Measurements from ENCODE around the gene PRRX2. TPM values are rescaled to one million over a fixed set of nuclear protein-coding genes. Genes with fewer than 3 reads are reported as not detected.

Gene PRRX2
- total RNA-seq, 4 donors from 2014 or later = 2.9 to 10.6 (median 8.1) TPM

DNA sequence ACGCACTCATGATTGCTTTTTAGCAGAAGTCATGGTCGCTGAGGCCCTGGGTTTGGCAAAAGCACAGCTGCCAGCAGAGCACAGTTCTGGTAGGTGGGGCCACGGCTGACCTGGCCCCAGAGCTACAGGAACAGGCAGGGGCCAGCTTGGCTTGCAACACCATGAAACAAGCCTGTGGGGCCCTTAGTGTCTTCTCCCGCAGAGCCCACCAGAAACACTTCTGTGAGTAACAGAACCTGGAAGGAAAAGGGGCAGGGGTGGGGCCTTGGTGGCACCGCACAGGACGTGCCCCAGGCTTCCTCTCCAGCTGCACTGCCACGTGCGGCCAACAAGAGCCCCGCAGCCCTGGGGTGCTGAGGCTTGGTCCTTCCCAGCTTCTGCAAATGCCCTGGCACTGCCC lies 28.3 kb upstream of the PRRX2 start:
- Histone ChIP-seq H3K36me3 (peaks cover 50 to 59% of the 10 kb centered on the region in 2 donors), H3K4me1 (peaks cover 17 to 19% of the 10 kb centered on the region in 2 donors), H3K9me3 (no peaks in the 10 kb centered on the region), H3K27me3 (no peaks in the 10 kb centered on the region), H3K4me3 (replicated peaks in 1 of 3) (no peak overlapping the region), H3K27ac (no peak overlapping the region)
- no peak for DNase-seq
- intact Hi-C loops (cut with DNase I) = no loop called here
- 52 to 80% methylated on average over 3 to 6 of the region's 9 CpGs for WGBS, 2 donors
- TF ChIP-seq POLR2A (IDR thresholded peaks at IDR 0.05) (no peak), CTCF (IDR thresholded peaks at IDR 0.05) (no peak)

DNA sequence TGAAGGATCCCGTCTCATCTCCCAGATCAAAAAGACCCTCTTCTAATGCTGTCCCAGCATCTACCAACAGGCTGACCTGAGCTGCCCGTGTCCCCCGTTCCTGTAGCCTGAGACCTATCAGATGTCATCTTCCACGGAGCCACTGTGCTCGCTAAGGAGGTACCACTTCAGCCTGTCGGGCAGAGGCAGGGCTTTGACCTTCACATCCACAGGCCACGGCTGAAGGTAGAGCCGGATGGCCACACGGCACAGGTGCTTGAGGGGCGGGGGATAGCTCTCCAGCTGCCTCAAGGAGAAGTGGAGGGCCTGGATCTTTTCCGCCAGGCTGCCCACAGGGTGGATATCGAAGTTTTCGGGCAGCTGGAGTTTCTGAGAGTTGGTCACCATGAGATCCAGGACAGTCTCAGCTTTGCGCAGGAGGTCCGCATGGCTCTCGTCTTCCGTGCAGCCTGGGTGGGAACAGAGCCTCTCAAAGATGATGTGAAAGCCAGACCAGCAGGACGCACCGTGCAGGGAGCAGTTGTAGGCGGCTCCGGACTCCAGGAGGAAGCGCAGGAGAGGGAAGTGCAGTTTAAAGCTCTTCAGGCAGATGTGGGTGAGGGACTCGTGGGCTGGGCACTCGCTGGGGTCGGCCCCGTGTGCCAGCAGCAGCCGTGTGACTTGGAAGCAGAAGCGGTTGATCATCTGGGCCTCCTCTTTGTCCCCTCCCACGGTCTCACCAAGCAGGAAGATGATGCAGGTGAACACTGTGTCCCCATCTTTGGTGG lies 27.6 kb upstream of the PRRX2 start:
- Histone ChIP-seq H3K36me3 (peaks cover 50 to 58% of the 10 kb centered on the region in 2 donors), H3K4me3 (replicated peaks in 1 of 3) (no peak overlapping the region), H3K27ac (no peak overlapping the region), H3K4me1 (peaks cover 17 to 19% of the 10 kb centered on the region in 2 donors), H3K9me3 (no peaks in the 10 kb centered on the region), H3K27me3 (no peaks in the 10 kb centered on the region)
- DNase-seq = no peak
- TF ChIP-seq POLR2A (IDR thresholded peaks at IDR 0.05) (no peak), CTCF (IDR thresholded peaks at IDR 0.05) (no peak)
- 82 to 83% methylated on average over 16 to 24 of the region's 29 CpGs for WGBS, 2 donors
- intact Hi-C loops (cut with DNase I) = no loop called here

DNA sequence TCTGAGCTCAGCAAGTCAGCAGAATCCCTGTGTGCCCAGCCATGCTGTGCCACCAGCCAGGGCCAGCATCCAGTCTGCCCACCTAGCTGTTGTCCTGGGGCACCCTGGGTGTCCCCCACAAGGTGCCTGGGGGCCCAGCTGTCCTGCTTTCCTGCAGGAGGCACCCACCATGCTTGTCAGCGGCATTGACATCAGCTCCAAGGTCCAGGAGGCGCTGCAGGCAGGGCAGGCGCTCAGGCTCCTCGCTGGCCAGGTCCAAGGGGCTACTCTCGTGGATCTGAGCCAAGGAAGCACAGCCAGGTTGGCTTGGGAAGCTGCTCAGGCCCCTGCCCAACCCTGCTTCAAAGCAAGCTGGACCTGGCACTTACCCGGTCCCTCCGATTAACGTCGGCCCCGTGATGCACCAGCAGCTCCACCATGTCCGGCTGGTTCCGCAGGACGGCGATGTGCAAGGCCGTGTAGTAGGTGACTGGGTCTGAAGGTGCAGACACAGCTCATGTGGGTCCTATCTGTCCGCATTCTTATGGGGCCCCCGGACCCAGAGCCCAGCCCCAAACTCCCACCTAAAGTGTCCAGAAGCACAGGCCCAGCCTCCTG lies 26.3 kb upstream of the PRRX2 start:
- intact Hi-C loops (cut with DNase I) = no loop called here
- Histone ChIP-seq H3K36me3 (peaks cover 42 to 49% of the 10 kb centered on the region in 2 donors), H3K4me1 (peaks cover 17 to 19% of the 10 kb centered on the region in 2 donors), H3K27ac (no peak overlapping the region), H3K9me3 (no peaks in the 10 kb centered on the region), H3K4me3 (replicated peaks in 1 of 3) (no peak overlapping the region), H3K27me3 (no peaks in the 10 kb centered on the region)
- no peak for DNase-seq
- TF ChIP-seq POLR2A (IDR thresholded peaks at IDR 0.05) (no peak), CTCF (IDR thresholded peaks at IDR 0.05) (no peak)
- 91 to 93% methylated on average over 10 to 13 of the region's 17 CpGs for WGBS, 2 donors

DNA sequence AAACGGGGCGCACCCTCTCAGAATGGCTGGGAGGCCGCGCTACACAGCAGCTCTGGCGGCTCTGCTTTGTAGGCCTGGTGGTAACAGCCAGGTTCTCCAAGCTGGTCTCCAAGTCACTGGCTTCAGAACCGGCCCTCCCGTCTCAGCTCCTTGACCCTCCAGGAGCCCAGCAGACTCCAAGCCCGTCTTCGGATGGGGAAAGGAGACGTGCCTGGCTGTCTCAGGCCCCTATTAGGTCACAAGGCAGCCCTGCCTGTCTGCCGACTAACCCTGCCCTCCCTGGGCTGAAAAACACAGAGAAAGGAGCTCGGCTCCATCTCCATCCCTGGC lies 25.7 kb upstream of the PRRX2 start:
- intact Hi-C loops (cut with DNase I) = loop anchor here (10.0 kb wide), 1 partner anchor 95 kb away; no protein-coding TSS in a partner anchor
- WGBS, 2 donors = 60 to 77% methylated on average over 3 to 11 of the region's 12 CpGs
- DNase-seq = no peak
- Histone ChIP-seq H3K4me1 (peaks cover 17 to 19% of the 10 kb centered on the region in 2 donors), H3K9me3 (no peaks in the 10 kb centered on the region), H3K36me3 (peaks cover 37 to 43% of the 10 kb centered on the region in 2 donors), H3K27me3 (no peaks in the 10 kb centered on the region), H3K27ac (no peak overlapping the region), H3K4me3 (replicated peaks in 1 of 3) (no peak overlapping the region)
- TF ChIP-seq POLR2A (IDR thresholded peaks at IDR 0.05) = no peak
- no peak for TF ChIP-seq CTCF (IDR thresholded peaks at IDR 0.05)
